Body of pancreas (tissue), 4 donors: ENCODE data around the gene HSD17B3. TPM values are rescaled to one million over a fixed set of nuclear protein-coding genes. Genes with fewer than 3 reads are reported as not detected.
"Not testable (repeated sequence)": the region's sequence is repeated elsewhere in the genome, so short reads cannot be mapped to it uniquely, and the experiment has no call there.

Experiments used
- ATAC-seq: fragments of 150-250 bp; one replicate; pipeline ENCODE4 v1.9.1; 2016
- DNase-seq, 4 donors: peaks; one replicate each; pipeline ENCODE4 v3.0.0-alpha.2; 2019
- H3K27ac ChIP-seq, 4 donors: fragments of 200-600 bp; sonication (generic); 1 replicate in 3 of 4; 2 replicates in 1 of 4; pipeline versions ENCODE4 v1.5.1 to v1.6.1; 2016 to 2019; ENCODE audit warnings: mild to moderate bottlenecking in 1 of 4, mixed read lengths in 1 of 4, moderate library complexity in 1 of 4
- H3K27me3 ChIP-seq, 2 donors: fragments of 200-600 bp; sonication (generic); one replicate each; pipeline ENCODE4 v1.6.0; 2016; ENCODE audit warnings: mild to moderate bottlenecking in 1 of 2
- H3K36me3 ChIP-seq, 2 donors: fragments of 200-600 bp; sonication (generic); replicated peaks in 1 of 2; 2 replicates each; pipeline ENCODE4 v1.5.1; 2016; ENCODE audit warnings: low read depth in 2 of 2; ENCODE audit not compliant: insufficient read depth in 1 of 2
- H3K4me1 ChIP-seq: fragments of 200-600 bp; sonication (generic); one replicate; pipeline ENCODE4 v1.6.0; 2016
- H3K4me3 ChIP-seq, 2 donors: fragments of 200-600 bp; sonication (generic); 1 replicate in 1 of 2; 2 replicates in 1 of 2; pipeline ENCODE4 v1.5.1; 2016 to 2019
- H3K9me3 ChIP-seq, 3 donors: fragments of 200-600 bp; sonication (generic); 1 replicate in 2 of 3; 2 replicates in 1 of 3; pipeline ENCODE4 v1.5.1; 2016
- CTCF ChIP-seq, 7 experiments: fragments of 450-650 bp in 4 of 7; fragments of 200-600 bp in 3 of 7; sonication (generic) in 3 of 7; IDR thresholded peaks; one replicate each; pipeline ENCODE4 v1.5.1; 2016 to 2019; ENCODE audit warnings: antibody characterized with exemption in 7 of 7
- POLR2A ChIP-seq, 3 donors: fragments of 450-650 bp; IDR thresholded peaks; one replicate each; pipeline ENCODE4 v1.6.1; 2016; ENCODE audit warnings: antibody characterized with exemption in 3 of 3, mild to moderate bottlenecking in 2 of 3
- WGBS, 2 donors: methylation state at CpG; one replicate each; pipeline ENCODE4 v1.1.5; 2017; 5-methylcytosine and 5-hydroxymethylcytosine counted together
- intact Hi-C: fragments of 100-400 bp; cut with DNase I; formaldehyde crosslinking; loops from one replicate; pipeline ENCODE4 v1.15.1; 2023
- total RNA-seq, 2 donors: library from RNA; depleted of rRNA; stranded (reverse); fragments of >200 nt; gene quantifications; one replicate each; pipeline ENCODE4 v1.1.0, GENCODE V29; 2016

Gene HSD17B3
- total RNA-seq, 2 donors from 2014 or later, result 0.52 TPM; not detected in 1

GRCh38 chr9:96199006-96199405, 103.0 kb downstream of the HSD17B3 start:
- Histone ChIP-seq H3K4me3 (no peak overlapping the region), H3K27me3 (no peaks in the 10 kb centered on the region), H3K4me1 (no peaks in the 10 kb centered on the region), H3K27ac (no peak overlapping the region), H3K36me3 (no peaks in the 10 kb centered on the region), H3K9me3 (no peaks in the 10 kb centered on the region)
- intact Hi-C loops, result no loop called here
- ATAC-seq (no peak), DNase-seq (no peak)
- no peak for TF ChIP-seq CTCF (IDR thresholded peaks at IDR 0.05)
- no peak for TF ChIP-seq POLR2A (IDR thresholded peaks at IDR 0.05)
- 59 to 65% methylated on average over 5 of the region's 5 CpGs for WGBS, 2 donors

- H3K4me3 ChIP-seq, result no peak overlapping the region
- peaks cover 0 to 2% (median 0%) of the 10 kb centered on the region in 3 donors for H3K9me3 ChIP-seq
- intact Hi-C loops, result no loop called here
- H3K4me1 ChIP-seq, result no peaks in the 10 kb centered on the region
- no peak overlapping the region for H3K27ac ChIP-seq
- 62 to 89% methylated on average over 3 of the region's 3 CpGs for WGBS, 2 donors
- no peaks in the 10 kb centered on the region for H3K27me3 ChIP-seq
- no peak for DNase-seq
- no peak for TF ChIP-seq CTCF (IDR thresholded peaks at IDR 0.05)
- TF ChIP-seq POLR2A (IDR thresholded peaks at IDR 0.05), result no peak
- ATAC-seq, result no peak
- H3K36me3 ChIP-seq, result no peaks in the 10 kb centered on the region
These were observed 106.4 kb downstream of the HSD17B3 start for GRCh38 chr9:96195541-96195940.

- ATAC-seq (no peak), DNase-seq (no peak)
- WGBS, 2 donors, result 49 to 67% methylated on average over 5 of the region's 5 CpGs
- Histone ChIP-seq H3K27ac (no peak overlapping the region), H3K27me3 (no peaks in the 10 kb centered on the region), H3K4me1 (no peaks in the 10 kb centered on the region), H3K4me3 (no peak overlapping the region), H3K9me3 (peaks cover 0 to 10% (median 0%) of the 10 kb centered on the region in 3 donors), H3K36me3 (no peaks in the 10 kb centered on the region)
- intact Hi-C loops, result no loop called here
- TF ChIP-seq POLR2A (IDR thresholded peaks at IDR 0.05) (no peak), CTCF (IDR thresholded peaks at IDR 0.05) (no peak)
These were observed 108.7 kb downstream of the HSD17B3 start for GRCh38 chr9:96193236-96193755.

GRCh38 chr9:96192710-96193109, 109.3 kb downstream of the HSD17B3 start:
- ATAC-seq (no peak), DNase-seq (no peak)
- no peak overlapping the region for H3K4me3 ChIP-seq
- no peak overlapping the region for H3K27ac ChIP-seq
- no peaks in the 10 kb centered on the region for H3K36me3 ChIP-seq
- peaks cover 0 to 10% (median 0%) of the 10 kb centered on the region in 3 donors for H3K9me3 ChIP-seq
- no peaks in the 10 kb centered on the region for H3K27me3 ChIP-seq
- TF ChIP-seq CTCF (IDR thresholded peaks at IDR 0.05) (no peak), POLR2A (IDR thresholded peaks at IDR 0.05) (no peak)
- H3K4me1 ChIP-seq, result no peaks in the 10 kb centered on the region
- intact Hi-C loops, result no loop called here

- 75 to 86% methylated on average over 2 of the region's 2 CpGs for WGBS, 2 donors
- Histone ChIP-seq H3K36me3 (no peaks in the 10 kb centered on the region), H3K27me3 (no peaks in the 10 kb centered on the region), H3K4me3 (no peak overlapping the region), H3K27ac (no peak overlapping the region), H3K4me1 (no peaks in the 10 kb centered on the region), H3K9me3 (peaks cover 0 to 10% (median 0%) of the 10 kb centered on the region in 3 donors)
- intact Hi-C loops, result no loop called here
- ATAC-seq (no peak), DNase-seq (no peak)
- TF ChIP-seq CTCF (IDR thresholded peaks at IDR 0.05) (no peak), POLR2A (IDR thresholded peaks at IDR 0.05) (no peak)
These were observed 112.0 kb downstream of the HSD17B3 start for GRCh38 chr9:96189995-96190394.

- H3K4me3 ChIP-seq, H3K27me3 ChIP-seq, H3K4me1 ChIP-seq, ATAC-seq, H3K27ac ChIP-seq, H3K36me3 ChIP-seq, DNase-seq, intact Hi-C loops, H3K9me3 ChIP-seq: not testable (repeated sequence)
- WGBS, 2 donors, result 84 to 94% methylated on average over 2 of the region's 2 CpGs
These were observed 112.4 kb downstream of the HSD17B3 start for GRCh38 chr9:96189581-96189980.
